Measurements from ENCODE around the gene TPP2. TPM values are rescaled to one million over a fixed set of nuclear protein-coding genes. Genes with fewer than 3 reads are reported as not detected.

TPP2 gene
- total RNA-seq, 2 experiments from 2014 or later = 75.2 to 77.0 TPM

DNA sequence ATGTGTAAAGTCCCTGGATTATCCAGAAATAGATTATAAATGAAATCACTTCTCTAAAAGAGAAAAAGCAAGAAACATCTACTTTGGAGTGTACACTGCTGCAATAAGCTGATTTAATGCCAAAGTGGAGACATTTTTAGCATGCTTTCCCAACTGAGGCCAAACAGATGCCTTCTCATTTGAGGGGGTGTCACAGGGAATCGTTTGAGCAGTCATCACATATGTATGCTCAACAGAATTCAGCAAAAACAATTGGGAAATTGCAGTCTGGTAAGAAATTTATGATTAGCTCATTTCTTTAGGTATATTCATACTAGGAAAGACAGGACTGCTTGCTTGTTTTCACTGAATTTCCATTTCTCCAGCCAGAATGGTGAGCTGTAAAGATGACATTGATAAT lies 27.3 kb upstream of the TPP2 start:
- Mint-ChIP-seq H3K27me3 (peaks cover 18% of the 10 kb centered on the region), H3K9me3 (ENCODE audit: low read depth) (no peaks in the 10 kb centered on the region), H3K27ac (no peak overlapping the region), H3K4me3 (no peak overlapping the region), H3K36me3 (ENCODE audit: low read depth) (no peaks in the 10 kb centered on the region), H3K4me1 (no peaks in the 10 kb centered on the region)
- DNase-seq (no peak), ATAC-seq (no peak)
- ChIA-PET CTCF (interaction anchor here (0.6 to 1.3 kb wide), 3 partner anchors 10 to 429 kb away, joined by 3 to 5 read pairs (median 4); no protein-coding TSS in a partner anchor), POLR2A (interaction anchor here (0.6 kb wide), 1 partner anchor 26 kb away, joined by 3 read pairs; no protein-coding TSS in a partner anchor)
- intact Hi-C loops (cut with DNase I, micrococcal nuclease) = no loop called here

DNA sequence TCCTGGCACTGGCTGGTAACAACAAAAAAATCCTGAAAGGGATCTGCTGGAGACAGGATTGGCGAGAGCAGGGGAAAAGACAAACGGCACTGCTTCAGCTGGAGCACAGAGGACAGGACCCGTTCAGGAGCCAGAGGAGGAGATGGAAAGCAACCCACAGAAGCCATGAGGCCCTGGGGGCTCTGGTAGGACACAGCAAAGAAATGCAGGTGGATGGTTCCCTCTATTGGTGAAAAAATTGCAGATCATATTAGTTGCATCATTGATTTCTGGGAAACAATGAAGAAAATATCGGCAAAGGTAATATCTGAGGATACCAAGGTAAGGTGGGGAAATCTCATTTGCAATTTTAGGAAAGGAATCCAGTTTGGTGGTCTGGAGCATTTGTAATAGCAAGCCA lies 25.7 kb upstream of the TPP2 start:
- ChIA-PET CTCF (interaction anchor here (0.7 to 1.2 kb wide), 7 partner anchors 13 to 1426 kb away, joined by 3 to 4 read pairs (median 4); no protein-coding TSS in a partner anchor), POLR2A (interaction anchor here (0.6 to 0.7 kb wide), 2 partner anchors 11 to 380 kb away, joined by 3 to 4 read pairs; no protein-coding TSS in a partner anchor)
- intact Hi-C loops (cut with DNase I, micrococcal nuclease) = no loop called here
- no peak overlapping the region for H3K4me3 Mint-ChIP-seq
- H3K27me3 Mint-ChIP-seq = peaks cover 12% of the 10 kb centered on the region
- no peaks in the 10 kb centered on the region for H3K36me3 Mint-ChIP-seq (ENCODE audit: low read depth)
- H3K9me3 Mint-ChIP-seq (ENCODE audit: low read depth) = no peaks in the 10 kb centered on the region
- ATAC-seq (no peak), DNase-seq (no peak)
- no peaks in the 10 kb centered on the region for H3K4me1 Mint-ChIP-seq
- no peak overlapping the region for H3K27ac Mint-ChIP-seq

DNA sequence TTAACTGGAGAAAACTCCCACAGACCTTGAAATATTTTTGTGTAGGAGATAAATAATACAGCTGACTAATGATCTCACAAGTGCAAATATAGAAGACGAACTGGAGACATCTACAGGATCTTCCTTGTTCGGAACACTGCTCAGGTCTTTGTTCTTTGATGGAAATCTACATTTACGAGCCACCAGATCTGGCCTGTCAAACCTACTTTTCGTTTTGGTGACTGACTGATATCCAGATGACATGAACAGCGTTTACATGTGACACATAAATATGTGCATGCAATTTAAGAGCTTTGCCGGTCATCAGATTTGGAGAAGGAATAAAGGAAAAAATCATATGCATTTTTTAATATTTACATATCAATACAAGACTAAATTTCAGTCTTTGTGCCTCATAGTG lies 24.5 kb upstream of the TPP2 start:
- intact Hi-C loops (cut with DNase I, micrococcal nuclease) = no loop called here
- H3K27ac Mint-ChIP-seq = no peak overlapping the region
- H3K27me3 Mint-ChIP-seq = peaks cover 4% of the 10 kb centered on the region
- H3K4me1 Mint-ChIP-seq = no peaks in the 10 kb centered on the region
- no peaks in the 10 kb centered on the region for H3K9me3 Mint-ChIP-seq (ENCODE audit: low read depth)
- H3K36me3 Mint-ChIP-seq (ENCODE audit: low read depth) = no peaks in the 10 kb centered on the region
- ATAC-seq = no peak
- CTCF ChIA-PET = interaction anchor here (1.0 to 1.1 kb wide), 2 partner anchors 12 to 153 kb away, joined by 3 read pairs; no protein-coding TSS in a partner anchor
- DNase-seq = no peak
- no peak overlapping the region for H3K4me3 Mint-ChIP-seq
- POLR2A ChIA-PET = no interaction called here

GRCh38 chr13:102580552-102581169 lies 16.1 kb upstream of the TPP2 start:
- Mint-ChIP-seq H3K36me3 (ENCODE audit: low read depth) (no peaks in the 10 kb centered on the region), H3K27me3 (peaks cover 7% of the 10 kb centered on the region), H3K4me3 (no peak overlapping the region), H3K4me1 (peaks cover 7% of the 10 kb centered on the region), H3K9me3 (ENCODE audit: low read depth) (no peaks in the 10 kb centered on the region), H3K27ac (no peak overlapping the region)
- ChIA-PET CTCF (interaction anchor here (0.6 to 3.0 kb wide), 17 partner anchors 8 to 317 kb away, joined by 3 to 15 read pairs (median 4); partner anchors contain the start of gene ERCC5), POLR2A (no interaction called here)
- peak; percentile 78 for ATAC-seq
- peak; percentile 35 for DNase-seq
- intact Hi-C loops (cut with DNase I, micrococcal nuclease) = loop anchor here (1.0 to 2.0 kb wide), 2 partner anchors 144 to 267 kb away; no protein-coding TSS in a partner anchor

- Mint-ChIP-seq H3K9me3 (ENCODE audit: low read depth) (no peaks in the 10 kb centered on the region), H3K4me3 (no peak overlapping the region), H3K27me3 (peaks cover 7% of the 10 kb centered on the region), H3K4me1 (peaks cover 7% of the 10 kb centered on the region), H3K36me3 (ENCODE audit: low read depth) (no peaks in the 10 kb centered on the region), H3K27ac (peak overlapping the region; percentile 52)
- ATAC-seq (no peak), DNase-seq (no peak)
- CTCF ChIA-PET = interaction anchor here (0.6 to 2.1 kb wide), 11 partner anchors 9 to 315 kb away, joined by 3 to 15 read pairs (median 3); partner anchors contain the start of gene ERCC5
- intact Hi-C loops (cut with DNase I, micrococcal nuclease) = no loop called here
- POLR2A ChIA-PET = interaction anchor here (0.6 kb wide), 1 partner anchor 11 kb away, joined by 4 read pairs; no protein-coding TSS in a partner anchor
Observed at GRCh38 chr13:102582256-102582655, 14.5 kb upstream of the TPP2 start.

GRCh38 chr13:102584434-102584833 lies 12.4 kb upstream of the TPP2 start:
- no peak for ATAC-seq
- no peak overlapping the region for H3K27ac Mint-ChIP-seq
- no peaks in the 10 kb centered on the region for H3K9me3 Mint-ChIP-seq (ENCODE audit: low read depth)
- peaks cover 7% of the 10 kb centered on the region for H3K4me1 Mint-ChIP-seq
- intact Hi-C loops (cut with DNase I, micrococcal nuclease) = no loop called here
- H3K36me3 Mint-ChIP-seq (ENCODE audit: low read depth) = no peaks in the 10 kb centered on the region
- no peak overlapping the region for H3K4me3 Mint-ChIP-seq
- H3K27me3 Mint-ChIP-seq = peaks cover 5% of the 10 kb centered on the region
- DNase-seq = no peak
- POLR2A ChIA-PET = no interaction called here
- CTCF ChIA-PET = interaction anchor here (1.2 to 1.3 kb wide), 2 partner anchors 11 to 13 kb away, joined by 3 to 5 read pairs; no protein-coding TSS in a partner anchor

DNA sequence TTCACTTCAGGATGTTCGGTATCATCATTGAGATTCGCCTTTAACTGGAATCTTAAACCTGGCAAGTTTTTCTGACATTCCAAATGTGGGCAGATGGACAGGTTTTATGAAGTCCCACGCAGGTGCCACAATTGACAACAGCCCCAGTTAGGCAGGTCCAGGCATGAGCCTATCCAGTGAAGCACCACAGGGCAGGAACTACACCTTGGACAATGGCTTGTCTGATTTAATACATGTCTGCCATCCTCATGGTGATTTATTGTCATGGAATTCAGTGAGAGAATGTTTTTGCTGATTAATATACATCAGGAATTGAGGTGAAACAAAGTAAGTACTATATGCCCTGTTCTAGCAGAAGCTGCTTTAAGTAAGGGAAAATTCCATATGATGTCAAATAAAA lies 10.2 kb upstream of the TPP2 start:
- no peaks in the 10 kb centered on the region for H3K36me3 Mint-ChIP-seq (ENCODE audit: low read depth)
- intact Hi-C loops (cut with DNase I, micrococcal nuclease) = no loop called here
- POLR2A ChIA-PET = interaction anchor here (0.5 to 0.6 kb wide), 2 partner anchors 19 to 24 kb away, joined by 3 read pairs; no protein-coding TSS in a partner anchor
- no peak overlapping the region for H3K27ac Mint-ChIP-seq
- H3K4me3 Mint-ChIP-seq = no peak overlapping the region
- no peaks in the 10 kb centered on the region for H3K9me3 Mint-ChIP-seq (ENCODE audit: low read depth)
- CTCF ChIA-PET = no interaction called here
- ATAC-seq (no peak), DNase-seq (no peak)
- H3K4me1 Mint-ChIP-seq = peaks cover 10% of the 10 kb centered on the region
- H3K27me3 Mint-ChIP-seq = no peaks in the 10 kb centered on the region

- intact Hi-C loops (cut with DNase I, micrococcal nuclease) = no loop called here
- no peaks in the 10 kb centered on the region for H3K36me3 Mint-ChIP-seq (ENCODE audit: low read depth)
- POLR2A ChIA-PET = no interaction called here
Observed at GRCh38 chr13:102587916-102588315, 8.9 kb upstream of the TPP2 start.

DNA sequence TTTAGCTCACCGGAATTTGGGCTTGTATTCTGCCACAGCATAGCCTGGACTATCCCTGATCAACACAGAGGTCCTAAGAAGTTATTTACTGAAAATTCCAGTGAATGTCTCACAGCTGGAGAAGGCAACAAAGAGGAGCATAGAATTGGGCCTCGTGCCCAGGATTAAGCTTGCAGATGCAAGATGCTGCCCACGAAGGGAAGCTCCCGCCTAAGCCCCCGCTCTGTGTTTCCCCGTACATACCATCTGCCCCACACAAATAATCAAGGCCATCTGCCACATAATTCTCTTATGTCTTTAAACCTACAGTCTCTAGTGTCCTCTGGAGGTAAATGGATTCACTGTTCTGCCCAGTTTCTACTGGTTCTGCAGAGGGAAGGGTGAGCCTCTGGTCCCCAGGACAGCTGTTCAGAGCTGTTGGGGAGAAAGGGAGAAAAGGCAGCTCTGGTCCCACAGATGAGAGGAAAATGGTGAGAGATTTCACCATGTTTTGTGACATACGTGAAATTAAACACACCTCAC lies 7.4 kb upstream of the TPP2 start:
- no peaks in the 10 kb centered on the region for H3K9me3 Mint-ChIP-seq (ENCODE audit: low read depth)
- intact Hi-C loops (cut with DNase I, micrococcal nuclease) = no loop called here
- DNase-seq (no peak), ATAC-seq (no peak)
- H3K27me3 Mint-ChIP-seq = no peaks in the 10 kb centered on the region
- POLR2A ChIA-PET = no interaction called here
- no peaks in the 10 kb centered on the region for H3K36me3 Mint-ChIP-seq (ENCODE audit: low read depth)
- CTCF ChIA-PET = interaction anchor here (0.6 to 1.1 kb wide), 8 partner anchors 8 to 281 kb away, joined by 3 to 5 read pairs (median 4); no protein-coding TSS in a partner anchor
- peaks cover 19% of the 10 kb centered on the region for H3K4me1 Mint-ChIP-seq
- H3K27ac Mint-ChIP-seq = no peak overlapping the region
- no peak overlapping the region for H3K4me3 Mint-ChIP-seq

More at GRCh38 chr13:102587916-102588315, 8.9 kb upstream of the TPP2 start:
- H3K27ac Mint-ChIP-seq = no peak overlapping the region
- no peaks in the 10 kb centered on the region for H3K27me3 Mint-ChIP-seq
- H3K4me1 Mint-ChIP-seq = peaks cover 12% of the 10 kb centered on the region
- CTCF ChIA-PET = no interaction called here
- no peaks in the 10 kb centered on the region for H3K9me3 Mint-ChIP-seq (ENCODE audit: low read depth)
- no peak for DNase-seq
- H3K4me3 Mint-ChIP-seq = no peak overlapping the region
- no peak for ATAC-seq

GRCh38 chr13:102591988-102592781 lies 4.6 kb upstream of the TPP2 start:
- DNase-seq = peak; percentile 88
- Mint-ChIP-seq H3K36me3 (ENCODE audit: low read depth) (peaks cover 2% of the 10 kb centered on the region), H3K4me1 (peaks cover 29% of the 10 kb centered on the region), H3K27me3 (no peaks in the 10 kb centered on the region), H3K9me3 (ENCODE audit: low read depth) (no peaks in the 10 kb centered on the region), H3K4me3 (peak overlapping the region; percentile 78), H3K27ac (peak overlapping the region; percentile 99)
- POLR2A ChIA-PET = interaction anchor here (0.6 to 1.1 kb wide), 3 partner anchors 9 to 254 kb away, joined by 3 to 7 read pairs (median 3); partner anchors contain the start of gene ERCC5
- intact Hi-C loops (cut with DNase I, micrococcal nuclease) = loop anchor here (1.0 to 10.0 kb wide), 6 partner anchors 17 to 1917 kb away; partner anchors contain the start of genes TEX30 (in 2 of the 2) and TMTC4 (in 1 of the 2)
- ATAC-seq = peak; percentile 20
- CTCF ChIA-PET = interaction anchor here (0.6 to 3.2 kb wide), 22 partner anchors 10 to 604 kb away, joined by 3 to 25 read pairs (median 4); partner anchors contain the start of genes ERCC5 and TEX30

DNA sequence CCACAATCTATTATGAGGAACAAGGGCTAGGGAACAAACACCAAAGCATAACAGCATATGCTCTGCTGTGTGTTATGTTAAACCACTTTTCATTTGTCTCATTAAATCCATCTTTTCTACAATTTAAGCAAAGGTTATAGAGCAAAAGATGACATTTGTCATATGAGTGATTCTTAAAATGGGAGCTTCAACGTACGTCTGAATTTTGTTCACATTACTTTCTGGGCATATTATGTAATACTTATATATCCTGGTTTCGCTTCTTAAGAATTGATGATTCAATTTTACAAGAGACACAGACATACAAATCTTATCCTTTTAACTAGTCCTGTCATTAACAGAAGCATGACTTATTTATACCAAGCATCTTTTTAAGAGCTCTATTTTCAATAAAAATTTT lies 3.3 kb upstream of the TPP2 start:
- peaks cover 7% of the 10 kb centered on the region for H3K36me3 Mint-ChIP-seq (ENCODE audit: low read depth)
- H3K9me3 Mint-ChIP-seq (ENCODE audit: low read depth) = no peaks in the 10 kb centered on the region
- DNase-seq (no peak), ATAC-seq (no peak)
- intact Hi-C loops (cut with DNase I, micrococcal nuclease) = loop anchor here (2.0 to 10.0 kb wide), 3 partner anchors 15 to 1919 kb away; partner anchors contain the start of gene TMTC4 (in 1 of the 2)
- H3K27ac Mint-ChIP-seq = peak overlapping the region; percentile 47
- ChIA-PET CTCF (interaction anchor here (1.0 to 4.8 kb wide), 7 partner anchors 9 to 277 kb away, joined by 3 to 25 read pairs (median 15); partner anchors contain the start of gene ERCC5), POLR2A (interaction anchor here (0.6 kb wide), 1 partner anchor 12 kb away, joined by 8 read pairs; no protein-coding TSS in a partner anchor)
- peaks cover 32% of the 10 kb centered on the region for H3K4me1 Mint-ChIP-seq
- no peak overlapping the region for H3K4me3 Mint-ChIP-seq
- no peaks in the 10 kb centered on the region for H3K27me3 Mint-ChIP-seq
